ENCODE data around the gene HNRNPUL2. TPM values are rescaled to one million over a fixed set of nuclear protein-coding genes. Genes with fewer than 3 reads are reported as not detected.

Gene HNRNPUL2
- total and polyA plus RNA-seq, 9 of the 15 experiments (the other 6 are each of a cell fraction or from before 2014, with no cell fraction given): 0.89 to 44.3 (median 15.2) TPM

GRCh38 chr11:62707277-62707861, 19.9 kb downstream of the HNRNPUL2 start, which contains the start of the genes BSCL2 and GNG3 (continued):
- TF ChIP-seq FOXK2 (conservative IDR thresholded peaks at IDR 0.05 in 1 of 2, IDR thresholded peaks at IDR 0.05 in 1 of 2; ENCODE audit: low read depth in 2 of 2) (peak in 1 of 2 experiments; percentile 96; a peak in 2 of 4 replicates), CREB1 (IDR thresholded peaks at IDR 0.05) (peak; percentile 18; the same call in 1 of the 2 replicates), CREB1 (CRISPR knock-in tag; IDR thresholded peaks at IDR 0.05) (no peak), SMARCE1 (IDR thresholded peaks at IDR 0.05) (0 out of 2 replicates have a peak, but pooled peaks have one; percentile 15), HDGF (IDR thresholded peaks at IDR 0.05) (0 out of 2 replicates have a peak, but pooled peaks have one; percentile 11), TBP (optimal IDR thresholded peaks at IDR 0.05; ENCODE audit: low read depth, low read length) (peak; percentile 13), LCOR (CRISPR knock-in tag; IDR thresholded peaks at IDR 0.05) (0 out of 2 replicates have a peak, but pooled peaks have one; percentile 20), CHD2 (IDR thresholded peaks at IDR 0.05; ENCODE audit: low read depth, low read length) (peak; percentile 49; the same call in 1 of the 2 replicates), NONO (IDR thresholded peaks at IDR 0.05; ENCODE audit: low read depth in 2 of 2, low read length in 1 of 2) (peak in 1 of 2 experiments; percentile 97; a peak in 2 of 4 replicates), KDM1A (IDR thresholded peaks at IDR 0.05) (peak; percentile 33 to 68; a peak in 1 of 4 replicates), HEY1 (CRISPR knock-in tag; IDR thresholded peaks at IDR 0.05; ENCODE audit: borderline replicate concordance) (no peak), TFAP4 (CRISPR knock-in tag; IDR thresholded peaks at IDR 0.05; ENCODE audit: borderline replicate concordance) (peak; percentile 78), ILK (tag; IDR thresholded peaks at IDR 0.05; ENCODE audit: borderline replicate concordance, low read depth) (no peak), SIX5 (IDR thresholded peaks at IDR 0.05; ENCODE audit: borderline replicate concordance in 1 of 2, insufficient read depth in 1 of 2, low read depth in 1 of 2, low read length in 2 of 2) (peak in 1 of 2 experiments; percentile 27; a peak in 1 of 4 replicates), ZNF263 (CRISPR knock-in tag; IDR thresholded peaks at IDR 0.05; ENCODE audit: borderline replicate concordance) (0 out of 2 replicates have a peak, but pooled peaks have one; percentile 55), POLR2AphosphoS2 (IDR thresholded peaks at IDR 0.05; ENCODE audit: low read length) (peak; percentile 66; the same call in 1 of the 2 replicates), KDM4B (IDR thresholded peaks at IDR 0.05; ENCODE audit: borderline replicate concordance in 2 of 2, low read depth in 1 of 2) (no peak), JUND (IDR thresholded peaks at IDR 0.05; ENCODE audit: borderline replicate concordance, low read depth, low read length) (peak; percentile 88), JUND (tag; IDR thresholded peaks at IDR 0.05; ENCODE audit: borderline replicate concordance, low read depth, low read length) (no peak), CTBP1 (IDR thresholded peaks at IDR 0.05; ENCODE audit: borderline replicate concordance) (peak; percentile 55; the same call in 1 of the 2 replicates), BCLAF1 (IDR thresholded peaks at IDR 0.05; ENCODE audit: borderline replicate concordance in 1 of 2, control insufficient read depth in 1 of 2, low read depth in 2 of 2, low read length in 1 of 2) (peak in 1 of 2 experiments; percentile 78; a peak in 2 of 4 replicates), NCOA1 (IDR thresholded peaks at IDR 0.05; ENCODE audit: low read depth) (no peak), CBFB (CRISPR knock-in tag; IDR thresholded peaks at IDR 0.05) (0 out of 2 replicates have a peak, but pooled peaks have one; percentile 38), NRF1 (conservative IDR thresholded peaks at IDR 0.05 in 1 of 2, IDR thresholded peaks at IDR 0.05 in 1 of 2) (peak; percentile 26 to 29; a peak in 1 of 4 replicates), ZNF316 (IDR thresholded peaks at IDR 0.05) (0 out of 2 replicates have a peak, but pooled peaks have one; percentile 9)
